SK-N-SH (cell line): Measurements from ENCODE around the gene ADAP1. TPM values are rescaled to one million over a fixed set of nuclear protein-coding genes. Genes with fewer than 3 reads are reported as not detected.

ENCODE experiments used
- CTCF ChIA-PET: fragments of 300-600, 350-600 bp; formaldehyde crosslinking; extraction: SDS; loops from one replicate; lab custom pipeline; 2021; lab: Yijun Ruan, JAX
- POLR2A ChIA-PET: fragments of 350-600 bp; sonication (Branson Sonifier 250); formaldehyde crosslinking; extraction: SDS; loops from one replicate; lab custom pipeline; 2020; ENCODE audit warnings: antibody characterized with exemption, inconsistent platforms; lab: Yijun Ruan, JAX
- DNase-seq: peaks from one replicate; pipeline ENCODE4 v3.0.0; 2012
- H2AFZ ChIP-seq: fragments of 200-600 bp; sonication (generic); 2 replicates; pipeline ENCODE4 v1.8.1; 2016; ENCODE audit warnings: antibody characterized with exemption, mild to moderate bottlenecking, low read depth
- H3F3A ChIP-seq: fragments of 200-600 bp; sonication (generic); replicated peaks from 2 replicates; pipeline ENCODE3; 2016; ENCODE audit warnings: antibody characterized with exemption, mild to moderate bottlenecking; ENCODE audit not compliant: insufficient read depth
- H3K27ac ChIP-seq, 2 experiments: fragments of 200-500 bp in 1 of 2; fragments of 200-600 bp in 1 of 2; sonication (Bioruptor generic) in 1 of 2; sonication (generic), shearing (Covaris generic) in 1 of 2; 2 replicates each; pipeline versions ENCODE4 v1.5.1 to v1.6.1; 2014 to 2016; ENCODE audit warnings: low read depth in 2 of 2, inconsistent platforms in 1 of 2, low read length in 1 of 2, mild to moderate bottlenecking in 1 of 2, mixed read lengths in 1 of 2
- H3K27me3 ChIP-seq: fragments of 200-600 bp; sonication (generic), shearing (Covaris generic); 2 replicates; pipeline ENCODE4 v1.6.1; 2016; ENCODE audit warnings: mixed run types; ENCODE audit not compliant: insufficient read depth
- H3K36me3 ChIP-seq, 2 experiments: fragments of 200-500 bp in 1 of 2; fragments of 200-600 bp in 1 of 2; sonication (Bioruptor generic) in 1 of 2; sonication (generic) in 1 of 2; replicated peaks in 1 of 2; 2 replicates each; pipeline versions ENCODE3 to v1.5.1; 2014 to 2016; ENCODE audit warnings: low read length in 1 of 2, mild to moderate bottlenecking in 1 of 2; ENCODE audit not compliant: insufficient read depth in 2 of 2, control insufficient read depth in 1 of 2
- H3K4me1 ChIP-seq, 2 experiments: fragments of 200-500 bp in 1 of 2; fragments of 200-600 bp in 1 of 2; sonication (Bioruptor generic) in 1 of 2; sonication (generic), shearing (Covaris generic) in 1 of 2; 2 replicates each; pipeline versions ENCODE4 v1.5.1 to v1.6.1; 2014 to 2016; ENCODE audit warnings: low read depth in 1 of 2, low read length in 1 of 2, mixed run types in 1 of 2; ENCODE audit not compliant: insufficient read depth in 2 of 2, control insufficient read depth in 1 of 2
- H3K4me2 ChIP-seq: fragments of 200-600 bp; sonication (generic), shearing (Covaris generic); 2 replicates; pipeline ENCODE4 v1.6.1; 2017; ENCODE audit warnings: mixed run types
- H3K4me3 ChIP-seq, 2 experiments: fragments of 200-500 bp in 1 of 2; fragments of 200-600 bp in 1 of 2; sonication (Bioruptor generic) in 1 of 2; sonication (generic), shearing (Covaris generic) in 1 of 2; 2 replicates each; pipeline versions ENCODE4 v1.5.1 to v1.8.1; 2014 to 2016; ENCODE audit warnings: low read depth in 2 of 2, inconsistent platforms in 1 of 2, low read length in 1 of 2, mild to moderate bottlenecking in 1 of 2, mixed read lengths in 1 of 2, moderate library complexity in 1 of 2
- H3K79me2 ChIP-seq: fragments of 200-600 bp; sonication (generic); 2 replicates; pipeline ENCODE4 v1.8.1; 2017; ENCODE audit warnings: mild to moderate bottlenecking; ENCODE audit not compliant: insufficient read depth
- H3K9ac ChIP-seq: fragments of 200-600 bp; sonication (generic); 2 replicates; pipeline ENCODE4 v1.6.1; 2017; ENCODE audit warnings: mixed run types
- H3K9me2 ChIP-seq: fragments of 200-600 bp; sonication (generic); 2 replicates; pipeline ENCODE4 v1.6.1; 2017; ENCODE audit warnings: mixed run types
- H3K9me3 ChIP-seq: fragments of 200-600 bp; sonication (generic); 2 replicates; pipeline ENCODE4 v1.6.1; 2017; ENCODE audit warnings: mixed run types, mild to moderate bottlenecking, moderate library complexity
- H4K20me1 ChIP-seq: fragments of 200-600 bp; sonication (generic); 2 replicates; pipeline ENCODE4 v1.6.1; 2017; ENCODE audit warnings: mild to moderate bottlenecking, mixed run types; ENCODE audit not compliant: insufficient read depth
- ELF1 ChIP-seq: IDR thresholded peaks from 2 replicates; pipeline ENCODE4 v1.4.0; 2012
- EP300 ChIP-seq, 2 experiments: IDR thresholded peaks; 2 replicates each; pipeline versions ENCODE4 v1.4.0 to v1.6.1; 2012; ENCODE audit warnings: borderline replicate concordance in 1 of 2, low read depth in 1 of 2, low read length in 1 of 2
- MXI1 ChIP-seq: IDR thresholded peaks from 2 replicates; pipeline ENCODE4 v1.6.1; 2012; ENCODE audit warnings: mild to moderate bottlenecking, low read depth, low read length, improper control_type of control experiment
- POLR2AphosphoS5 ChIP-seq: IDR thresholded peaks from 2 replicates; pipeline ENCODE4 v1.6.1; 2012; ENCODE audit warnings: low read depth, low read length
- RAD21 ChIP-seq: IDR thresholded peaks from 2 replicates; pipeline ENCODE4 v1.6.1; 2012; ENCODE audit warnings: mild to moderate bottlenecking, low read length
- RCOR1 ChIP-seq: fragments of 150-350 bp; IDR thresholded peaks from 2 replicates; pipeline ENCODE4 v1.6.1; 2017; ENCODE audit warnings: antibody characterized with exemption, low read length
- SIN3A ChIP-seq: IDR thresholded peaks from 2 replicates; pipeline ENCODE4 v1.6.1; 2012; ENCODE audit warnings: low read depth, mild to moderate bottlenecking, low read length, moderate library complexity, borderline replicate concordance
- SMC3 ChIP-seq: IDR thresholded peaks from 2 replicates; pipeline ENCODE4 v1.6.1; 2012; ENCODE audit warnings: low read depth, low read length, improper control_type of control experiment
- TCF12 ChIP-seq: IDR thresholded peaks from 2 replicates; pipeline ENCODE4 v1.4.0; 2012
- TEAD4 ChIP-seq: IDR thresholded peaks from 2 replicates; pipeline ENCODE4 v1.4.0; 2012; ENCODE audit warnings: mild to moderate bottlenecking, borderline replicate concordance; ENCODE audit not compliant: insufficient read depth
- WGBS: methylation state at CpG from one replicate; pipeline ENCODE4 v1.1.6; 2017; ENCODE audit warnings: low lambda C conversion rate; 5-methylcytosine and 5-hydroxymethylcytosine counted together
- polyA plus RNA-seq, 3 experiments: library from polyadenylated mRNA; depleted of rRNA; stranded (reverse); fragments of >200 nt; gene quantifications; 2 replicates each; pipeline ENCODE4 v1.2.3, GENCODE V29; 2012
- TF ChIP-seq, protein P1 (sequence below): fragments of 150-350 bp; IDR thresholded peaks from 2 replicates; pipeline ENCODE4 v1.6.1; 2017; ENCODE audit warnings: antibody characterized with exemption, low read length, low read depth, borderline replicate concordance
- TF ChIP-seq, protein P2 (sequence below): IDR thresholded peaks from 2 replicates; pipeline ENCODE4 v1.6.1; 2012; ENCODE audit warnings: mild to moderate bottlenecking, low read depth, low read length, moderate library complexity
- TF ChIP-seq, protein P3 (sequence below): IDR thresholded peaks from 2 replicates; pipeline ENCODE4 v1.4.0; 2012; ENCODE audit warnings: low read depth, borderline replicate concordance
- TF ChIP-seq, protein P4 (sequence below): IDR thresholded peaks from 2 replicates; pipeline ENCODE4 v1.4.0; 2012; ENCODE audit warnings: low read depth
- TF ChIP-seq, protein P5 (sequence below): IDR thresholded peaks from 2 replicates; pipeline ENCODE4 v1.4.0; 2012; ENCODE audit warnings: low read depth, borderline replicate concordance

Gene ADAP1
- polyA plus RNA-seq, 1 of the 3 experiments (the other 2 are of a cell fraction), result 3.2 TPM

DNA sequence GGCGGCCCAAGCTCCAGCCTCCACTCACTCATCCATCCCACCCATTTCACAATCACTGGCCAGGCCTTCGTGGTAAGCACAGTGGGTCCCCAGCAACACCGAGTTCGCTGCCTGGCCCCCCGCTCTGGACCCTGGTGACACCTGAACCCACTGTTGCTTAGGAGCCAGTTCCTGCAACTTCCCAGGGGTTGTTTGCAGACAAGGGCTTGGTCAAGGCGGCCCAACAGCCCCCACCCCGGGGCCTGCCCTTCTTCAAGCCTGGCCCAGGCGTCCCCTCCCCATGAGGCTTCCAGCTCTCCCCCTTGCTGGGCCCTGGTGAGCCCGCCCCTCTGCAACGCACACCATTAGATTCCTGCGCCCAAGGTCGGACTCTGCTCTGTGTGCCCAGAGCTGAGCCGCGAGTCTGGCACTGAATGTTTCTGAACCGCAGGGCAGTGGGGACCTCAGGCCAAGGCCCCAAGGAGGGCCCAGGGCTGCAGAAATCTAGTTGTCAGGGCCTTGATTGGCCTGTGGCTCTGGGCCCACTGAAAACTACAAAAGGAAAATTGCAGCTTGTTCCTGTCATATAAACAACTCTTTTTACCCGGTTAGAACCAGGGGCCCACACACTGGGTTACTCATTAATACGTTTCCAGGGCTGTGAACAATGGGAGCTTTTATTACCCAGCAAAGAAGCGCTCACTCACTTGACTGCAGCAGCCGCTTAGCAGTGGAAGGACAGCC lies 23.0 kb upstream of the ADAP1 start:
- Histone ChIP-seq H3K9ac (no peak overlapping the region), H2AFZ (no peak overlapping the region), H3K36me3 (peaks cover 7 to 8% of the 10 kb centered on the region in 2 experiments), H3K4me2 (no peak overlapping the region), H3K27ac (no peak overlapping the region), H3K4me3 (no peak overlapping the region), H3F3A (peaks cover 7% of the 10 kb centered on the region), H3K4me1 (peaks cover 10 to 12% of the 10 kb centered on the region in 2 experiments; a peak in 2 of 4 replicates), H3K9me2 (no peaks in the 10 kb centered on the region), H3K79me2 (peaks cover 28% of the 10 kb centered on the region), H3K27me3 (no peaks in the 10 kb centered on the region), H3K9me3 (no peaks in the 10 kb centered on the region), H4K20me1 (peaks cover 24% of the 10 kb centered on the region)
- TF ChIP-seq EP300 (IDR thresholded peaks at IDR 0.05; ENCODE audit: borderline replicate concordance in 1 of 2, low read depth in 1 of 2, low read length in 1 of 2), result no peak
- TF ChIP-seq, protein P1, sequence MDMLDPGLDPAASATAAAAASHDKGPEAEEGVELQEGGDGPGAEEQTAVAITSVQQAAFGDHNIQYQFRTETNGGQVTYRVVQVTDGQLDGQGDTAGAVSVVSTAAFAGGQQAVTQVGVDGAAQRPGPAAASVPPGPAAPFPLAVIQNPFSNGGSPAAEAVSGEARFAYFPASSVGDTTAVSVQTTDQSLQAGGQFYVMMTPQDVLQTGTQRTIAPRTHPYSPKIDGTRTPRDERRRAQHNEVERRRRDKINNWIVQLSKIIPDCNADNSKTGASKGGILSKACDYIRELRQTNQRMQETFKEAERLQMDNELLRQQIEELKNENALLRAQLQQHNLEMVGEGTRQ, result no peak
- no peak for TF ChIP-seq RAD21
- no peak for TF ChIP-seq ELF1
- no peak for TF ChIP-seq TEAD4
- TF ChIP-seq RCOR1, result no peak
- TF ChIP-seq, protein P2, sequence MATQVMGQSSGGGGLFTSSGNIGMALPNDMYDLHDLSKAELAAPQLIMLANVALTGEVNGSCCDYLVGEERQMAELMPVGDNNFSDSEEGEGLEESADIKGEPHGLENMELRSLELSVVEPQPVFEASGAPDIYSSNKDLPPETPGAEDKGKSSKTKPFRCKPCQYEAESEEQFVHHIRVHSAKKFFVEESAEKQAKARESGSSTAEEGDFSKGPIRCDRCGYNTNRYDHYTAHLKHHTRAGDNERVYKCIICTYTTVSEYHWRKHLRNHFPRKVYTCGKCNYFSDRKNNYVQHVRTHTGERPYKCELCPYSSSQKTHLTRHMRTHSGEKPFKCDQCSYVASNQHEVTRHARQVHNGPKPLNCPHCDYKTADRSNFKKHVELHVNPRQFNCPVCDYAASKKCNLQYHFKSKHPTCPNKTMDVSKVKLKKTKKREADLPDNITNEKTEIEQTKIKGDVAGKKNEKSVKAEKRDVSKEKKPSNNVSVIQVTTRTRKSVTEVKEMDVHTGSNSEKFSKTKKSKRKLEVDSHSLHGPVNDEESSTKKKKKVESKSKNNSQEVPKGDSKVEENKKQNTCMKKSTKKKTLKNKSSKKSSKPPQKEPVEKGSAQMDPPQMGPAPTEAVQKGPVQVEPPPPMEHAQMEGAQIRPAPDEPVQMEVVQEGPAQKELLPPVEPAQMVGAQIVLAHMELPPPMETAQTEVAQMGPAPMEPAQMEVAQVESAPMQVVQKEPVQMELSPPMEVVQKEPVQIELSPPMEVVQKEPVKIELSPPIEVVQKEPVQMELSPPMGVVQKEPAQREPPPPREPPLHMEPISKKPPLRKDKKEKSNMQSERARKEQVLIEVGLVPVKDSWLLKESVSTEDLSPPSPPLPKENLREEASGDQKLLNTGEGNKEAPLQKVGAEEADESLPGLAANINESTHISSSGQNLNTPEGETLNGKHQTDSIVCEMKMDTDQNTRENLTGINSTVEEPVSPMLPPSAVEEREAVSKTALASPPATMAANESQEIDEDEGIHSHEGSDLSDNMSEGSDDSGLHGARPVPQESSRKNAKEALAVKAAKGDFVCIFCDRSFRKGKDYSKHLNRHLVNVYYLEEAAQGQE, result no peak
- TF ChIP-seq, protein P3, sequence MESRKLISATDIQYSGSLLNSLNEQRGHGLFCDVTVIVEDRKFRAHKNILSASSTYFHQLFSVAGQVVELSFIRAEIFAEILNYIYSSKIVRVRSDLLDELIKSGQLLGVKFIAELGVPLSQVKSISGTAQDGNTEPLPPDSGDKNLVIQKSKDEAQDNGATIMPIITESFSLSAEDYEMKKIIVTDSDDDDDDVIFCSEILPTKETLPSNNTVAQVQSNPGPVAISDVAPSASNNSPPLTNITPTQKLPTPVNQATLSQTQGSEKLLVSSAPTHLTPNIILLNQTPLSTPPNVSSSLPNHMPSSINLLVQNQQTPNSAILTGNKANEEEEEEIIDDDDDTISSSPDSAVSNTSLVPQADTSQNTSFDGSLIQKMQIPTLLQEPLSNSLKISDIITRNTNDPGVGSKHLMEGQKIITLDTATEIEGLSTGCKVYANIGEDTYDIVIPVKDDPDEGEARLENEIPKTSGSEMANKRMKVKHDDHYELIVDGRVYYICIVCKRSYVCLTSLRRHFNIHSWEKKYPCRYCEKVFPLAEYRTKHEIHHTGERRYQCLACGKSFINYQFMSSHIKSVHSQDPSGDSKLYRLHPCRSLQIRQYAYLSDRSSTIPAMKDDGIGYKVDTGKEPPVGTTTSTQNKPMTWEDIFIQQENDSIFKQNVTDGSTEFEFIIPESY, result no peak
- TF ChIP-seq, protein P4, sequence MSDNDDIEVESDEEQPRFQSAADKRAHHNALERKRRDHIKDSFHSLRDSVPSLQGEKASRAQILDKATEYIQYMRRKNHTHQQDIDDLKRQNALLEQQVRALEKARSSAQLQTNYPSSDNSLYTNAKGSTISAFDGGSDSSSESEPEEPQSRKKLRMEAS, result no peak
- TF ChIP-seq TCF12, result no peak
- no peak for TF ChIP-seq SMC3
- TF ChIP-seq SIN3A, result no peak
- TF ChIP-seq, protein P5, sequence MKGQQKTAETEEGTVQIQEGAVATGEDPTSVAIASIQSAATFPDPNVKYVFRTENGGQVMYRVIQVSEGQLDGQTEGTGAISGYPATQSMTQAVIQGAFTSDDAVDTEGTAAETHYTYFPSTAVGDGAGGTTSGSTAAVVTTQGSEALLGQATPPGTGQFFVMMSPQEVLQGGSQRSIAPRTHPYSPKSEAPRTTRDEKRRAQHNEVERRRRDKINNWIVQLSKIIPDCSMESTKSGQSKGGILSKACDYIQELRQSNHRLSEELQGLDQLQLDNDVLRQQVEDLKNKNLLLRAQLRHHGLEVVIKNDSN, result no peak
- TF ChIP-seq MXI1, result no peak
- TF ChIP-seq POLR2AphosphoS5, result no peak
- POLR2A ChIA-PET, result no interaction called here
- CTCF ChIA-PET, result interaction anchor here (1.1 to 8.4 kb wide), 7 partner anchors 13 to 200 kb away, joined by 3 to 134 read pairs (median 13); partner anchors contain the start of gene GPER1
- 80% methylated on average over 19 of the region's 19 CpGs for WGBS
- no peak for DNase-seq
